ENCODE data around the gene ORM2.

- no peak for TF ChIP-seq CTCF (conservative IDR thresholded peaks at IDR 0.05 in 1 of 2, IDR thresholded peaks at IDR 0.05 in 1 of 2; ENCODE audit: extremely low read depth in 1 of 2, insufficient read depth in 1 of 2, low read depth in 1 of 2, low read length in 2 of 2)
- no peak for TF ChIP-seq EZH2 (IDR thresholded peaks at IDR 0.05; ENCODE audit: borderline replicate concordance, low read length)
Measured at GRCh38 chr9:114317665-114318357, 11.9 kb upstream of the ORM2 start.

Measured in mammary epithelial cell (primary cell).